VCaP (cell line): ENCODE measurements around the gene VIPR1.

Experiments
- H3K27ac ChIP-seq: fragments of 450-650 bp; 2 replicates; pipeline ENCODE4 v1.5.1; 2017
- CTCF ChIP-seq: fragments of 450-650 bp; conservative IDR thresholded peaks from 2 replicates; pipeline ENCODE4 v1.5.1; 2017; ENCODE audit warnings: mild to moderate bottlenecking, moderate library complexity

VIPR1 gene

GRCh38 chr3:42489116-42489936 is 13.1 kb upstream of the VIPR1 start:
- TF ChIP-seq CTCF, result no peak
- H3K27ac ChIP-seq, result peak overlapping the region; percentile 100

GRCh38 chr3:42489937-42490227 is 12.6 kb upstream of the VIPR1 start:
- peak overlapping the region; percentile 100 for H3K27ac ChIP-seq

GRCh38 chr3:42490243-42490642 is 12.2 kb upstream of the VIPR1 start:
- peak overlapping the region; percentile 100 for H3K27ac ChIP-seq
- no peak for TF ChIP-seq CTCF

More at GRCh38 chr3:42489937-42490227, 12.6 kb upstream of the VIPR1 start:
- no peak for TF ChIP-seq CTCF

- H3K27ac ChIP-seq, result peak overlapping the region; percentile 100
- no peak for TF ChIP-seq CTCF
These were observed 10.4 kb upstream of the VIPR1 start for GRCh38 chr3:42491881-42492507.

GRCh38 chr3:42492508-42493080 is 9.8 kb upstream of the VIPR1 start:
- peak overlapping the region; percentile 100 for H3K27ac ChIP-seq
- TF ChIP-seq CTCF, result no peak

GRCh38 chr3:42493126-42493797 is 9.2 kb upstream of the VIPR1 start:
- H3K27ac ChIP-seq, result peak overlapping the region; percentile 100
- no peak for TF ChIP-seq CTCF

GRCh38 chr3:42493798-42494151 is 8.7 kb upstream of the VIPR1 start:
- H3K27ac ChIP-seq, result peak overlapping the region; percentile 100
- no peak for TF ChIP-seq CTCF
